Right kidney (tissue), 1 donor: ENCODE measurements around the gene TAGLN2.
"Not testable (repeated sequence)": the region's sequence is repeated elsewhere in the genome, so short reads cannot be mapped to it uniquely, and the experiment has no call there.

ENCODE experiments used
- DNase-seq: peaks from one replicate; pipeline ENCODE4 v3.0.0-alpha.2; 2016

TAGLN2 gene

GRCh38 chr1:159900755-159901360 is 24.4 kb downstream of the TAGLN2 start:
- DNase-seq, result no peak

GRCh38 chr1:159900086-159900680 is 25.1 kb downstream of the TAGLN2 start, which contains the start of gene CFAP45:
Gene CFAP45 (minus strand): TSS chr1:159900165. CDS start chr1:159900098, 67 bp downstream.
- DNase-seq, result peak; percentile 55

- DNase-seq, result not testable (repeated sequence)
These were observed 25.7 kb downstream of the TAGLN2 start for GRCh38 chr1:159899634-159900033.

DNA sequence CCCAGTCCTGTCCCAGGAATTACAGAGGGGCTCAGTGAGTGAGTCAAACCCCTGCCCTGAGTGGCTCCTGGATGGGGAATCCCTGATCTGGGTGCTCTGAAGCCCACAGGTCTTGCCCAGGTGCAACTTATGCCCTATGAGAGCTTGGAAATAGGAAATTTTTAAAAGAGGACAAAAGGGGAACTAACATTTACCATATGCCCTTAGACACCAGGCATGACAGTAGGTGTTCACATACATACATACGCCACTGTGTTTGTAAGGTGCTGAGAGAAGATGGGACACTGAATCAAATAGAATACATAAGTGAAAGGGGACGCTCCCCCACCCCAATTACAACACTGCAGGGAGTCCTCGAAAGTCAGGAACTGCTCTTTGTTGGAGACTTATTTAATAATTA is 26.8 kb downstream of the TAGLN2 start:
- no peak for DNase-seq

GRCh38 chr1:159897962-159898361 is 27.3 kb downstream of the TAGLN2 start:
- no peak for DNase-seq

- no peak for DNase-seq
These were observed 28.8 kb downstream of the TAGLN2 start for GRCh38 chr1:159896546-159896930.

DNA sequence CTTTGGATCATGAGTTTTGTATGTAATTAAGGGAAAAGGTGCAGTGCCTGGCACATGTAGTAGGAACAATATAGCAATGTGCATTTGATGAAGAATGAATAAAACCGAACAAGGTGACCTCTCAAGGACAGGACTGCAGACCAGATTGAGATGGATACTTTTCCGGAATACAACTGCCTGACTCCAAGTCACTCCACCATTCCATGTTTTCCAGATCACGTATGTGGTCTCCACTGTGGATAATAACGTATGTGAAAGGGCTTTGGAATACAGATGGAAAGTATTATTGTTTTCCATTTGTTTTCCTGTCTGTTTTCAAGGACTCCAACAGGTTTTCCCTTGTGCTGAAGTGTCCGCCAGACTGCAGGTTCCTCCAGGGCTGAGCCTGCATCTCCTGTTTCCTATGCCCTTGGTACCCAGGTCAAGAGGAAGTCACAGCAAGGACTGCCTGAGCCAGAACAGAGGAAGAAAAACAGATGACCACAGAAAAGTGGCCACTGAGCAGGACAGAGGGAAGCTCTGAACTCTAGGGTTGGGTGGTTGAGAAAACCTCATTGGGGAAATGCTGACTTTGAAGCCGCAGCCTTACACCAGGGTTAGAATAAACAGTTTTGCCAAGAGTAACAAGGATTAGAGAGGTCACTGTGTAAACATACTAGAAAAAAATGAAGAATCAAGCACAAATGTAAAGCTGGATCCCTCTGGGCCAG is 29.3 kb downstream of the TAGLN2 start:
- DNase-seq, result no peak

- no peak for DNase-seq
These were observed 30.0 kb downstream of the TAGLN2 start for GRCh38 chr1:159895286-159895685.

- no peak for DNase-seq
These were observed 32.4 kb downstream of the TAGLN2 start for GRCh38 chr1:159892944-159893343.

GRCh38 chr1:159891275-159892157 is 33.8 kb downstream of the TAGLN2 start:
- peak; percentile 55 for DNase-seq

DNA sequence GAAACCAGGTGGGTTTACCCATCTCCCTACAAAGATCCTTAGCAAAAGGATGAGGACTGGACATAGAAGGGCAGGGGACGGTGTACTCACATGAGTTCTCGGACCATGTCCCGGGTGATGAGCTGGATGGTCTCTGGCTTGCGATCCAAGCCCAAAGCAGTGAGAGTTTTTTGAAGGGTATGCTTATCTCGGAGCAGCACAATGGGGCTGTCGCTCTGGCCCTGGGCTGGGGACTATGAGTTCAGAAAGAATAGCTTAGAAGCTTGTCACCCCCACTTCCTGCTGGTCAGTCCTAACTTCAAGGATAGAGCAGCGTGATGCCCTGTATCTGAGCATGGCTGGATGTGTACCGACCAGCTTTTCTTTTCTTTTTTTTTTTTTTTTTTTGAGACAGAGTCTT is 34.9 kb downstream of the TAGLN2 start:
- DNase-seq, result no peak

- DNase-seq, result no peak
These were observed 35.5 kb downstream of the TAGLN2 start for GRCh38 chr1:159889821-159890252.

DNA sequence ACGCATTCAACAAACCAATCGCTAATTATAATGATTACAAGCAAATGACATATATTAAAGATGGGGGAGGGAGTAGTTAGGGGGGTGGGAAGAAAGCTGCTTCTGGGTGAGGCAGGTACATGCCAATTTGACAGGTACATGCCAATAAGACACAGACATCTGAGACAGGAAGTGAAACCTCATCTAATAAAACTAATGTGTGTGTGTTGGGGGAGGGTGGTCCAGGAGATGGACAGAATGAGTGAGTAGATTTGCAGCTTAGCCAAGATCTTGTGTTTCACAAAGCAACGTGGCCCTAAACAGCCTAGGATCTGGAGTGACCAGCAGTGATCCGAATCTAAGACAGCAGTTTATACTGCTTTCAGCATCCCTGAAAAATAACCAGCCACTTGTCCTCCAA is 36.1 kb downstream of the TAGLN2 start:
- no peak for DNase-seq

DNA sequence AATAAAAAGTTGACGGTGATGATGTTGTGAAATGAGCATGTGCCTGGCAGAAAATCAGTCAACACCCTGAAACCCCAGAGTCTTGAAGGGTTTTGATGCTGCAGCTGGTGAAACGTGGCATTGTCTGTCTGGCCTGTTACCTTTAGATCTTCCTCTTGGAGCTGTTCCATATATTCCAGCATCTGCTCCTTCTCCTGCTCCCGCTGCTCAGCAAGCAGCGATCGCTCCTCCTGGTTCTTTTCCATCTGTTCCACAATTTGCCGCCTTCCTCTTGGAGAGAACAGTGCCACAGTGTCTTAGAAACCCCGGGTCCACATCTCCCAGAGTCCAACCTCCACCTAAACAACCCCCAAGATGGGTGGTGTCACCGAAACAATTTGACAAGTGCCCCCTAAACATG is 41.0 kb downstream of the TAGLN2 start:
- DNase-seq, result no peak

DNA sequence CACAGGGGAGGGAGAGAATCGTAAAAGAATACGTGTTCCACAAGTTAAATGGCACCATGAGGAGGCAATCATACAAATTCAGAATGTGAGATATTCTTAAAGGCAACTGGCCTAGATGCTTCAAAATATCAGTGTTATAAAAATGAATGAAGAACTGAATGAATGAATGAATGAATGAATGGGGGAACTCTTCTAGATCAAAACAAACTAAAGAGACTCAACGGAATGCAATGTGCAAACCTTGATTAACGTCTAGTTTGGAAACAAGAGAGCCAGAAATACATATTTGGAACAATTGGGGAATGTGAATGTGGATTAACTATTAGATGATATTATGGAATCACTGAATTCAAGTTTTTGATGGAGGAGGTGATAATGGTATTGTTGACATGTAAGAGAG is 42.2 kb downstream of the TAGLN2 start:
- no peak for DNase-seq

DNA sequence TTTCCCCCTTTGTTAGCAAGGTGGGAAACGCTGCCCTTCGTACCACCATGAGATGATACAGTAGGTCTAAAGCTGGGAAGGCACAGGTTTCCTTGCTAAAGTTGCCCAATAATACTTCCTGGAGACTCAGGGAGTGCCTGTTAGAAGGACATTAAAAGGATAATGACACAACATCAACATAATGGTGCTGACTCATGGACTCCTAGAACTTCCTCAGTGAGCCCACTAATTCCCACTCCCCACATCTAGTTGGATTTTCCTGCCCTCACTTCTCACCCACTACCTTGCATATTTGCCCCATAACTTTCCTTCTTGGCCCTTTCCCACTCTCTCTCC is 42.8 kb downstream of the TAGLN2 start:
- DNase-seq, result no peak

DNA sequence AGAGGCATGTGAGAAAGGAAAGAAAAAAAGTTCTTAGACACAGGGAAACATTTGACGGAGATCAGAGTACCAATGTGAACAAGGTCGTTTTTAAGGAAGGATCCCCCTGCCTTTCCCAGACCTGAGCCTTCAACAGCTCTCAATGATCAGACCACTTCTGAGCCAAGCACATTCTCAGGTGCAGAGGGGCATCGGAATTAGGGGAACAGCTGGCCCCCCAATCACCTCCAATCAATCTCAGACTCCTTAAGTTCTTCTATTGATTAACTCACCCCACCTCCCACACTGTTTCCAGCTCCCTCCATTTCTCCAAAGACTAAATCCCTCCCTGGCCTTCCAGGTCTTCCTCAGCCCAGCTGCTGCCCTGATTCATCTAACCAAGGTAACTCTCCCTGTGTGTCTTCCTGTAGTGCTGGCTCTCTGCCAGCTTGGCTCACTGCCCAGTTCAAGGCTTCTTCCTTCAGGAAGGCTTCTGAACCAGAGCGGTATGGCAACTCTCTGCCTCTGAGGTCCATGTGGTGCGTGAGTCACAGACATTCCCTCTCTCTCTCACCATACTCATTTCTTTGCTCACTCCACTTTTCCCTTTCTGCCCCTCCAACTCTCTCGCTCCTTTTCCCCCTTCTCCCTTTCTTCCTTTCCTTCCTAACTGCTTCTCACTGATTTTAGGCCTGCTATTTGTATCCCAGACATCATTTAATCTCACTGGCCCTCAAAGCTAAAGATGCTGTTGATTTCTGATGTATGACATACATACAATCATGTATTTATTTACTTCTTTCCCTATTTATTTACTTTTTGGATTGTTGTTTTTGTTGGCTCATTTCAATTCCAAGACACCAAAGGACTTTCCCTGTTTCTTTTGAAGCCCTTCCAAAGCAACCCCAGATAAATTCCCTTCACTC is 43.4 kb downstream of the TAGLN2 start:
- DNase-seq, result no peak

- DNase-seq, result no peak
These were observed 44.9 kb downstream of the TAGLN2 start for GRCh38 chr1:159880430-159880829.

GRCh38 chr1:159879977-159880376 is 45.3 kb downstream of the TAGLN2 start:
- DNase-seq, result no peak

DNA sequence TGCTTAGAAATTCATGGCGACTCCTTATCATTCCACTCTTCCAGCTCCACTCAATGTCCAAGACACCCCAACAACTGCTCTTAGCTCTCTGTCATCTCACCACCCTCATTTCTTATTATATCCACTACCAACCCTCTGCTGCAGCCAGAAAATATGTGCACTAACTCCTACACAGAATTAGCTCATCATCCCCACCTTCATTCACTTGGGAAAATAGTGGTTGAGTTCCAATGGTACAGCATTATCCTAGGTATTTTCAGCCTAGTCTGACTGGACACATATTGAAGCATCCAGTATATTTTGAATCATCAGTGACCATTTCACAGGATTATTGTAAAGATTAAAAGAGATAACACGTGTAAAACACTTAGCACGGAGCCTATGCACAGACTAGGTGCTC is 46.2 kb downstream of the TAGLN2 start:
- no peak for DNase-seq

GRCh38 chr1:159877695-159878444 is 47.4 kb downstream of the TAGLN2 start:
- no peak for DNase-seq
